GM21515 (cell line): ENCODE data around the gene ATG16L2.
"Not testable (repeated sequence)": the region's sequence is repeated elsewhere in the genome, so short reads cannot be mapped to it uniquely, and the experiment has no call there.

Experiments
- ATAC-seq: cut with Tn5 transposase; IDR thresholded peaks from one replicate; pipeline ENCODE4 v1.9.1; 2021; ENCODE audit not compliant: unreplicated experiment

ATG16L2 gene

GRCh38 chr11:72842653-72843330 is 28.6 kb downstream of the ATG16L2 start:
- no peak for ATAC-seq

DNA sequence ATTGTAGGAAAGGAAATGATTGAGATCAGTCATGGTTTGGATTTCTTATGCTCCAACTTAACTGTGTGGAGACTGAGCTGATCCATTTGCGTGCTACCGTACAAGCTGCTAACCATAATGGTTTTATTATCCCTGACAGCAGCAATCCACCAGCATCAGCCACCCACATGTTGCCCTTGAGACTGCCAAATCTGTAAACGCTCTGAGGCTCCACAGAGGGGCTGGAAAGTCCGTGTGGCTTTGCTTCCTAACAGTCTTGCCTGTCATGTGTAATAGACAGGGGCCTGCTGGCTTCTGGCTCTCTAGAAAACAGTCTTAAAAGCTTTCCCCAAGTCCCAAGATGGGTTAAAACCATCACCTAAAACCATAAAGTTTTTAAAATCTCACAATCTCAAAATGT is 30.1 kb downstream of the ATG16L2 start:
- ATAC-seq = no peak

- no peak for ATAC-seq
Observed at GRCh38 chr11:72848846-72849466, 34.7 kb downstream of the ATG16L2 start.

- ATAC-seq = no peak
Observed at GRCh38 chr11:72850832-72851231, 36.6 kb downstream of the ATG16L2 start.

- no peak for ATAC-seq
Observed at GRCh38 chr11:72851726-72852125, 37.5 kb downstream of the ATG16L2 start.

- no peak for ATAC-seq
Observed at GRCh38 chr11:72856065-72856464, 41.9 kb downstream of the ATG16L2 start.

DNA sequence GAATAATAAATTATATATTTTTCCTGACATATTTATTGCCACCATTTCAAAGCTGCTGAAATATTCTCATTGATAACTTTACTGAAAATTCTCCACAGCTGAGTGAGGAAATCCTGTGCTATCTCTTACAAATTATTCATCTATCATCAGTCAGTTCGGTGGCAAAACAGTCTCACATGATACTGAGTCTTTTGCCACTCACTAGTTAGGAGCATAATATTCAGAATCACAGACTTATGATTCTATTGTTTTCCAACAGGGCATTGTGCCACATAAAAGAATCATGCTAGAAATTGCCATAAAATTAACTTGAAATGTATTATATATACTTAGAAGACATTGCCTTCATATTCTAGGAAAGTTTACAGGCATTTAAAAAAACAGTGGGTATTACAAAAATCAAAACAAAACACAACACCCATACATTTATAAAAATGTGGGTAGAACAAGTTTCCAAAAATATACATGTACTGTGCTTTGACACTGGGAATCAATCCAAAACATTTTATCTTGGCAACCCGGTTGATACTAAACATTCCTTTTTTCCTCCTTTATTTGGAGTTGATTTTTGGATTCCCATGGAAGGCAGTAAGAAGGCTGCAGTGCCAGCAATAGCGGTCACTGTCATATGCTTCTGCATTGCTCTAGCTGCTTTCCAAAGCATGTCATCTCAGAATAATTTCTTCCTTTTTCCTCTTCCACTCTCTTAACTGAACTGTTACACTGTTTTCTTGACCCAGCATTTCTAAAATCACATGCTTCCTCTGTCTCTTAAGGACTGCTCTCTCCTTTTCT is 42.5 kb downstream of the ATG16L2 start:
- ATAC-seq = no peak

GRCh38 chr11:72858267-72858666 is 44.1 kb downstream of the ATG16L2 start:
- ATAC-seq = not testable (repeated sequence)

DNA sequence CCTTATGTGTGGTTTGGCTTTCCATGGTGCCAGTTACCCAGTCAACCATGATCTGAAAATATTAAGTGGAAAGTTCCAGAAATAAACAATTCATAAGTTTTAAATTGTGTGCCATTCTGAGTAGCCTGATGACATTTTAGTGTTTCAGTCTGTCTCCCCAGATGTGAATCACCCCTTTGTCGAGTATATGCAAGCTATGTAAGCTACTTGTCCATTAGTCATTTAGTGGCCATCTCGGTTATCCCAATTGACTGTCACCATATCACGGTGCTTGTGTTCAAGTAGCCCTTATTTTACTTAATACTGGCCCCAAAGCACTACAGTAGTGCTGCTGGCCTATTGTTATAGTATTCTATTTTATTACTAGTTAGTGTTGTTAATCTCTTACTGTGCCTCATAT is 44.9 kb downstream of the ATG16L2 start:
- ATAC-seq = no peak

DNA sequence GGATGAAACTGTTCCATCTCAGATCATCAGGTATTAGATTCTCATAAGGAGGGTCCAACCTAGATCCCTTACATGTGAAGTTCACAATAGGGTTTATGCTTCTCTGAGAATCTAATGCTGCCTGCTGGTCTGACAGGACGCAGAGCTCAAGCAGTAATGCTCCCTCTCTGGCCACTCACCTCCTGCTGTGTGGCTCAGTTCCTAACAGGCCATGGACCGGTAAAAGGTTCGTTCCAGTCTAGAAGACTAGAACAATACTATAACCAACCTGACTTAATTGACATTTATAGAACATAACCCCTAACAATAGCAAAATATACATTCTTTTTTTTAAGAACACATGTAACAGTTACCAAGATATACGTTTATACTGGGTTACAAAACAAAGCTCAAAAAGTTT is 45.8 kb downstream of the ATG16L2 start:
- ATAC-seq = no peak

DNA sequence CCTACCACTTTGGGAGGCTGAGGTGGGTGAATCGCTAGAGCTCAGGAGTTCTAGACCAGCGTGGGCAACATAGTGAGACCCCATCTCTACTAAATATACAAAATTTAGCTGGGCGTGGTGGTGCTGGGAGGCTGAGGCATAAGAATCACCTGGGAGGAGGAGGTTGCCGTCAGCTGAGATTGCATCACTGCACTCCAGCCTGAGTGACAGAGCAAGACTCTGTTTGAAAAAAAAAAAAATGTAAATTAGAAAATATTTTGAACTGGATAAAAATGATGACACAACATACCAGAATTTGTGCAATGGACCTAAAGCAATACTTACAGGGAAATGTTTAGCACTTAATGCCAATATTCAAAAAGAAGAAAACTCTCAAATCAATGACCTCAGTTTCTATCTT is 46.4 kb downstream of the ATG16L2 start:
- ATAC-seq = no peak

DNA sequence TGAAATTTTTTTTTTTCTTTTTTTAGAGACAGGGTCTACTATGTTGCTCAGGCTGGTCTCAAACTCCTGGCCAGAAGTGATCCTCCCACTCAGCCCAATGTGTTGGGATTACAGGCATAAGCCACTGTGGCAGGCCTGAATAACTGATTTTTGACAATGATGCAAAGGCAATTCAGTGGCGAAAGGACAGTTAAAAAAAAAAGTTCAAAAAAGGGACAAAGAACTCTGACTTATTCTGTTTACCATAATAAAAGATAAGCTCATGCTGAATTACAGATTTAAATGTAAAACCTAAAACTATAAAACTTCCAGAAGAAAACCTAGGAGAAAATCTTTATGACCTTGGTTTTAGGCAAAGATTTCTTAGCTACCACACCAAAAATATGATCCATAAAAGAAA is 48.9 kb downstream of the ATG16L2 start:
- ATAC-seq = no peak

DNA sequence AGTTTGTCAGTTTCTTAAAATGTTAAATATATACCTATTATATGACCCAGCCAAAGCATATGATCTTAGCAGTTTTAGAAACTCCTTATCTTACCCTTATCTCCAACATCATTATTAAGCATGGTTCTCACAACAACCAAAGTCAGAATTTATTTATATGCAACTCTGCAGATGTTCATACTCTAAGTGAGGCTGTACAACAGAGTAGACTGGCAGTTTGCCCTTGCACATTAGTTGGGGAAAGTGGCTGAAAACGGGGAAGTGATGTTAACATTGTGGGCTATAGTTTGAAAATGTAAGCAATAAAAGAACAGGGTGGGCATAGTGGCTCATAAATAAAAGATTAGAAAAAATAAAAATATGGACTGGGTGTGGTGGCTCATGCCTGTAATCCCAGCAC is 49.7 kb downstream of the ATG16L2 start:
- ATAC-seq = no peak

GRCh38 chr11:72864702-72865655 is 50.8 kb downstream of the ATG16L2 start:
- ATAC-seq = no peak

- no peak for ATAC-seq
Observed at GRCh38 chr11:72867970-72868369, 53.8 kb downstream of the ATG16L2 start.

GRCh38 chr11:72869831-72870230 is 55.6 kb downstream of the ATG16L2 start:
- ATAC-seq = no peak

- no peak for ATAC-seq
Observed at GRCh38 chr11:72871119-72871518, 56.9 kb downstream of the ATG16L2 start.

DNA sequence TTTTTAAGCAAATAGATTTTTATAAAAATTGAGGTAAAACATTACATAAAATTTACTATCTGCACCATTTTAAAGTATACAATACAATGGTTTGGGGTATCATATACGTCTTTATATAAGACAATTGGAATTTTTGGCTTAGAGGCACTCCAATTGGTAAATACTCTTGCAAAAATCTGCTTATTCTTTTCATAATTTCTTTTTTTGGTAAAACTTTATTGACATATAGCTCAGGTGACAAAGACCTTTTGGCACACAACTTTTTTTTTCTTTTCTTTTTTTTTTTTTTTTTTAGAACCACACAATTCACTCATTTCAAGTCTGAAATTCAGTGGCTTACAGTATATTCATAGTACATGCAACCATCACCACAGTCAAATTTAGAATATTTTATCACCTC is 57.8 kb downstream of the ATG16L2 start:
- ATAC-seq = no peak

DNA sequence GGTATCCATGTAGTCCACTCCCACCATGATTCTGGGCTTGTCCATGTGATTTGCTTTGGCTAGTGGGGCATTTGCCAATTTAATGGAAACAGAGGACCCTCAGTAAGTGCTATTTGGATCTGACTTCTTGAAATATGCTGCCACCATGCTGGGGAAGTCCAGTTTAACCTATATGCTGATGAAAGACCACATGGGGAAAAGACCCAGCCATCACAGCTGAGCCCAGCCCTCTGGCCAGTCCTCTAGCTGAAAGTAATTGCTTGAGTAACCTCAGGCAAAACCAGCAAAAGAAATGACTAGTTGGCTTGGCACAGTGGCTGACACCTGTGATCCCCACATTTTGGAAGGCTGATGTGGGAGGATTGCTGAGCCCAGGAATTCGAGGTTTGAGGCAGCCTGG is 61.5 kb downstream of the ATG16L2 start:
- ATAC-seq = no peak

DNA sequence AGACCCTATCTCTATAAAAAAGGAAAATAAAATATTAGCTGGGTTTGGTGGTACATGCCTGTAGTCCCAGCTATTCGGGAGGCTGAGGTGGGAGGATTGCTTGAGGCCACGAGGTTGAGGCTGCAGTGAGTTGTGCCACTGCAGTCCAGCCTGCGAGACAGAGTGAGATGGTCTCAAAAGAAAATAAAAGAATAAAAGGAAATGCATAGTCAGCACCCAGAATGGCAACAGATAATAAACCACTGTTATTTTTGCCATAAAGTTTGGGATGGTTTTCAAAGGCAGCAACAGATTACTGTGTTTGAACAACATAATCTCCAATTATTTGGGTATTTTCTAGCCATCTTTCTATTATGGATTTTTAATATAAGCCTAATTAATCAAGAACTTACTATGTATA is 61.9 kb downstream of the ATG16L2 start:
- ATAC-seq = no peak
